Esophagus (tissue), 2 donors: ENCODE results near the gene IL10RB. TPM values are rescaled to one million over a fixed set of nuclear protein-coding genes. Genes with fewer than 3 reads are reported as not detected.

Experiments used
- H3K27ac ChIP-seq, 2 donors: one replicate each; pipeline ENCODE4 v1.5.1; 2013; ENCODE audit warnings: low read depth in 2 of 2, mild to moderate bottlenecking in 2 of 2, inconsistent platforms in 1 of 2, low read length in 1 of 2, moderate library complexity in 1 of 2
- H3K27me3 ChIP-seq, 2 donors: one replicate each; pipeline ENCODE4 v1.6.1; 2013; ENCODE audit warnings: low read length in 2 of 2, control low read depth in 1 of 2, mild to moderate bottlenecking in 1 of 2; ENCODE audit not compliant: insufficient read depth in 2 of 2, control insufficient read depth in 1 of 2
- H3K36me3 ChIP-seq, 2 donors: one replicate each; pipeline ENCODE4 v1.6.1; 2013; ENCODE audit warnings: low read length in 1 of 2; ENCODE audit not compliant: control insufficient read depth in 2 of 2, insufficient read depth in 2 of 2
- H3K4me1 ChIP-seq, 2 donors: one replicate each; pipeline ENCODE4 v1.6.1; 2013; ENCODE audit warnings: low read length in 1 of 2; ENCODE audit not compliant: control insufficient read depth in 2 of 2, insufficient read depth in 2 of 2
- H3K4me3 ChIP-seq, 2 donors: one replicate each; pipeline ENCODE4 v1.5.1; 2013; ENCODE audit warnings: low read length in 2 of 2, mild to moderate bottlenecking in 2 of 2, low read depth in 1 of 2, moderate library complexity in 1 of 2
- H3K9me3 ChIP-seq, 2 donors: one replicate each; pipeline ENCODE4 v1.6.1; 2013; ENCODE audit warnings: mild to moderate bottlenecking in 2 of 2, low read depth in 1 of 2, low read length in 1 of 2, moderate library complexity in 1 of 2; ENCODE audit not compliant: control insufficient read depth in 2 of 2, insufficient read depth in 1 of 2
- WGBS, 2 donors: extraction: QIAGEN DNeasy Blood & Tissue Kit; methylation state at CpG; one replicate each; pipeline ENCODE4 v1.1.7; 2013; 5-methylcytosine and 5-hydroxymethylcytosine counted together
- polyA plus RNA-seq, 2 donors: library from polyadenylated mRNA; stranded (reverse); fragments of 200-250 nt; gene quantifications; one replicate each; pipeline ENCODE4 v1.2.3, GENCODE V29; 2013
- donor health status: healthy with polysubstance abuse.
- donor health status: Bipolar disorder and iron deficiency.

IL10RB gene
- polyA plus RNA-seq, 2 donors = 22.9 to 23.9 TPM

GRCh38 chr21:33305344-33305671 lies 39.1 kb downstream of the IL10RB start:
- 90 to 93% methylated on average over 4 of the region's 4 CpGs for WGBS, 2 donors
- no peaks in the 10 kb centered on the region for H3K36me3 ChIP-seq
- H3K4me3 ChIP-seq = no peak overlapping the region
- H3K27ac ChIP-seq = no peak overlapping the region
- H3K27me3 ChIP-seq = no peaks in the 10 kb centered on the region
- H3K4me1 ChIP-seq = peaks cover 0 to 7% of the 10 kb centered on the region in 2 donors
- H3K9me3 ChIP-seq = no peaks in the 10 kb centered on the region

- H3K36me3 ChIP-seq = no peaks in the 10 kb centered on the region
- WGBS, 2 donors = 95% methylated on average over 2 of the region's 2 CpGs
- no peak overlapping the region for H3K4me3 ChIP-seq
- H3K27me3 ChIP-seq = no peaks in the 10 kb centered on the region
- peaks cover 0 to 7% of the 10 kb centered on the region in 2 donors for H3K4me1 ChIP-seq
- no peak overlapping the region for H3K27ac ChIP-seq
- H3K9me3 ChIP-seq = no peaks in the 10 kb centered on the region
Observed at GRCh38 chr21:33305938-33306337, 39.8 kb downstream of the IL10RB start.

GRCh38 chr21:33308586-33309490 lies 42.7 kb downstream of the IL10RB start:
- H3K36me3 ChIP-seq = no peaks in the 10 kb centered on the region
- no peaks in the 10 kb centered on the region for H3K9me3 ChIP-seq
- no peaks in the 10 kb centered on the region for H3K27me3 ChIP-seq
- no peak overlapping the region for H3K4me3 ChIP-seq
- no peaks in the 10 kb centered on the region for H3K4me1 ChIP-seq
- no peak overlapping the region for H3K27ac ChIP-seq
- 40 to 42% methylated on average over 6 of the region's 6 CpGs for WGBS, 2 donors

- Histone ChIP-seq H3K4me1 (no peaks in the 10 kb centered on the region), H3K27ac (no peak overlapping the region), H3K27me3 (no peaks in the 10 kb centered on the region), H3K9me3 (no peaks in the 10 kb centered on the region), H3K4me3 (no peak overlapping the region), H3K36me3 (no peaks in the 10 kb centered on the region)
- whole genome bisulfite sequencing, 2 donors = 81 to 93% methylated on average over 1 of the region's 1 CpG
Observed at GRCh38 chr21:33309778-33310177, 43.6 kb downstream of the IL10RB start.

- no peak overlapping the region for H3K27ac ChIP-seq
- H3K27me3 ChIP-seq = no peaks in the 10 kb centered on the region
- 84 to 93% methylated on average over 3 of the region's 3 CpGs for WGBS, 2 donors
- H3K36me3 ChIP-seq = no peaks in the 10 kb centered on the region
- H3K4me3 ChIP-seq = no peak overlapping the region
- no peaks in the 10 kb centered on the region for H3K9me3 ChIP-seq
- no peaks in the 10 kb centered on the region for H3K4me1 ChIP-seq
Observed at GRCh38 chr21:33312121-33312520, 46.0 kb downstream of the IL10RB start.

GRCh38 chr21:33313183-33313582 lies 47.0 kb downstream of the IL10RB start:
- Histone ChIP-seq H3K9me3 (no peaks in the 10 kb centered on the region), H3K27me3 (no peaks in the 10 kb centered on the region), H3K4me1 (no peaks in the 10 kb centered on the region), H3K36me3 (no peaks in the 10 kb centered on the region), H3K27ac (no peak overlapping the region), H3K4me3 (no peak overlapping the region)
- 92 to 94% methylated on average over 1 of the region's 1 CpG for WGBS, 2 donors

- Histone ChIP-seq H3K27ac (no peak overlapping the region), H3K4me1 (no peaks in the 10 kb centered on the region), H3K9me3 (no peaks in the 10 kb centered on the region), H3K27me3 (no peaks in the 10 kb centered on the region), H3K4me3 (no peak overlapping the region), H3K36me3 (no peaks in the 10 kb centered on the region)
- WGBS, 2 donors = 78 to 89% methylated on average over 4 of the region's 4 CpGs
Observed at GRCh38 chr21:33313611-33314010, 47.4 kb downstream of the IL10RB start.

GRCh38 chr21:33314111-33314510 lies 47.9 kb downstream of the IL10RB start:
- Histone ChIP-seq H3K4me3 (no peak overlapping the region), H3K27me3 (no peaks in the 10 kb centered on the region), H3K9me3 (no peaks in the 10 kb centered on the region), H3K27ac (no peak overlapping the region), H3K36me3 (no peaks in the 10 kb centered on the region), H3K4me1 (no peaks in the 10 kb centered on the region)
- 83 to 84% methylated on average over 4 of the region's 4 CpGs for WGBS, 2 donors

GRCh38 chr21:33315946-33316710 lies 50.0 kb downstream of the IL10RB start:
- no peaks in the 10 kb centered on the region for H3K9me3 ChIP-seq
- H3K4me1 ChIP-seq = no peaks in the 10 kb centered on the region
- H3K27me3 ChIP-seq = no peaks in the 10 kb centered on the region
- WGBS, 2 donors = 75 to 79% methylated on average over 5 of the region's 5 CpGs
- H3K36me3 ChIP-seq = no peaks in the 10 kb centered on the region
- H3K27ac ChIP-seq = no peak overlapping the region
- H3K4me3 ChIP-seq = no peak overlapping the region
